Stomach smooth muscle (tissue), 2 donors: Measurements from ENCODE around the gene SLC33A1.
"Not testable (repeated sequence)": the region's sequence is repeated elsewhere in the genome, so short reads cannot be mapped to it uniquely, and the experiment has no call there.

Experiments used
- H3K27ac ChIP-seq: one replicate; pipeline ENCODE4 v1.7.0; 2013; ENCODE audit warnings: mild to moderate bottlenecking, low read length, inconsistent platforms
- H3K27me3 ChIP-seq, 2 donors: one replicate each; pipeline ENCODE4 v1.7.0; 2013; ENCODE audit warnings: low read length in 2 of 2; ENCODE audit not compliant: insufficient read depth in 2 of 2, control insufficient read depth in 1 of 2
- H3K36me3 ChIP-seq, 2 donors: one replicate each; pipeline ENCODE4 v1.7.0; 2013; ENCODE audit warnings: low read length in 2 of 2; ENCODE audit not compliant: control insufficient read depth in 2 of 2, insufficient read depth in 2 of 2
- H3K4me1 ChIP-seq: one replicate; pipeline ENCODE4 v1.7.0; 2013; ENCODE audit warnings: low read length; ENCODE audit not compliant: control insufficient read depth, insufficient read depth
- H3K4me3 ChIP-seq, 2 donors: one replicate each; pipeline ENCODE4 v1.7.0; 2013; ENCODE audit warnings: low read length in 2 of 2
- H3K9ac ChIP-seq, 2 donors: one replicate each; pipeline ENCODE4 v1.7.0; 2013; ENCODE audit warnings: low read length in 2 of 2, mild to moderate bottlenecking in 1 of 2
- H3K9me3 ChIP-seq, 2 donors: one replicate each; pipeline ENCODE4 v1.7.0; 2013; ENCODE audit warnings: low read length in 2 of 2; ENCODE audit not compliant: control insufficient read depth in 2 of 2
- donor health status: healthy.
- donor health status: Pancreatic carcinoma.

Gene SLC33A1

GRCh38 chr3:155876503-155876902 lies 22.3 kb upstream of the SLC33A1 start:
- Histone ChIP-seq H3K4me1 (peaks cover 5% of the 10 kb centered on the region), H3K9me3 (no peaks in the 10 kb centered on the region), H3K27me3 (no peaks in the 10 kb centered on the region), H3K36me3 (no peaks in the 10 kb centered on the region), H3K9ac (no peak overlapping the region), H3K27ac (no peak overlapping the region), H3K4me3 (no peak overlapping the region)

DNA sequence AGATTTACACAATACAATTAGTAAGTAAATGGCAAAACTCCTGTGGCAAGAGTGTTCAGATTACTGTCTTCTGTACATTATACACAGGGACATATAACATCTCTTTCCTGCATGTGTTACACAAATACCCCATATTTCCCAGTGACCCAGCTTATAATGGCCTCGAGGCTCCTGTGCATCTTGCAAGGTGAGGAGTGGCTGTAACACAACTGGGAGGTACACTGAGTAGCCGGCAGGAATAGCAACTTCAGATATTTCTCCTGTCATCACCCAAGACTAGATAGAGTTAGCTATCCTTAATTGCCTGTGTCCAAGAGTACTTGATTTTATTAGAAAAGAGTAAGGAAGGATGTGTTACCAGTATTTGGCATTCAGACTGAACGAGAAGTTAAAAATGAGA lies 21.8 kb upstream of the SLC33A1 start:
- no peak overlapping the region for H3K4me3 ChIP-seq
- no peak overlapping the region for H3K27ac ChIP-seq
- H3K4me1 ChIP-seq, result peaks cover 5% of the 10 kb centered on the region
- no peaks in the 10 kb centered on the region for H3K9me3 ChIP-seq
- no peaks in the 10 kb centered on the region for H3K36me3 ChIP-seq
- no peak overlapping the region for H3K9ac ChIP-seq
- H3K27me3 ChIP-seq, result no peaks in the 10 kb centered on the region

DNA sequence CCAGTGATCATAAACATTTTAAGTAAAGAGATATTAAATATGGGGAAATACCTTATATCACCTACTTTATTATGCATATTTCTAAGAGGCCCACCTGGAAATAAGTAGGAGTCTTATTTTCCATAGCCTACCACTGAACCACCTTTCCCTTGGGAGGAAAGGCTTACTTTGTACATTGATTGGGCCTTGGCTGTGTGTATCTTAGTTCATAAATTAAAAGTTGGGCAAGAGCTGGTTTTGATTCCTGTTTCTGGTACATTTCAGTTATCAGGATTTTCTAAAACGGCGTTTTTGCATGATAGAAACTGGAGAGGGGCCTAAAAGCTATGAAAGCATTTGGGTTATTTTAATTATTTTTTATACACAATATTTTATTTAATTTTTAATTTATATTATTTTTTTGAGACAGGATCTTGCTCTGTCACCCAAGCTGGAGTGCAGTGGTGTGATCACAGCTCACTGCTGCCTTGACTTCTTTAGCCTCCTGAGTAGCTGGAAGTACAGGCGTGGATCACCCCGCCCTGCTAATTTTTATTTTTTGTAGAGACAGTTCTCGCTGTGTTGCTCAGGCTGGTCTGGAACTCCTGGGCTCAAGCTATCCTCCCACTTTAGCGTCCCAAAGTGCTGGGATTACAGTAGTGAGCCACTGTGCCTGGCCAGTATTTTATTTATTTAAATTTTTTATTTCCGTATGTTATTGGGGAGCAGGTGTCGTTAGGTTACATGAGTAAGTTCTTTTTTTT lies 18.8 kb upstream of the SLC33A1 start:
- H3K9ac ChIP-seq, result peak overlapping the region in 1 of 2 donors; percentile 88
- H3K4me1 ChIP-seq, result peaks cover 14% of the 10 kb centered on the region
- no peaks in the 10 kb centered on the region for H3K36me3 ChIP-seq
- H3K27me3 ChIP-seq, result no peaks in the 10 kb centered on the region
- no peaks in the 10 kb centered on the region for H3K9me3 ChIP-seq
- H3K4me3 ChIP-seq, result no peak overlapping the region
- no peak overlapping the region for H3K27ac ChIP-seq

DNA sequence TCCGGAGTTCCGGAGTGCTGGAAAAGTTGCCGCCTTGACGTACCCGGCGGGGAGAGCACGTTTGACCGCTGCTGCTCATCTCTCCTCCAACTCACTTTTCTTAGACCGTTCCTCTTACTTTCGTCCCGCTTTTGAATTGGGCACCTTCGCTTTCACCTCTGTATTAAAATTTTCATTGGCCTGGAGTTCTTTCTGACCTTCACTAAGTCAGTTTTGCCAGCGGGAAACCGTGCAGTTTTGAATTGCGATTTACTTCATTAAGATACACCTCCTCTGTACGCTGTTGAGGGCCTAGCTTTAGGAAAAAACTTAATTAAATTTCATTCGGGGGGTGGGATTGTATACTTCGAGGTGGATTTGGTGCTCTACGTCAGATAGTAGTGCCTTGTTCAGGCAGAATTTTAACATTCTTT lies 17.5 kb upstream of the SLC33A1 start:
- Histone ChIP-seq H3K4me1 (peaks cover 14% of the 10 kb centered on the region), H3K9me3 (no peaks in the 10 kb centered on the region), H3K9ac (peak overlapping the region; percentile 84 to 88), H3K27ac (peak overlapping the region; percentile 90), H3K36me3 (no peaks in the 10 kb centered on the region), H3K4me3 (peak overlapping the region; percentile 85 to 89), H3K27me3 (no peaks in the 10 kb centered on the region)

DNA sequence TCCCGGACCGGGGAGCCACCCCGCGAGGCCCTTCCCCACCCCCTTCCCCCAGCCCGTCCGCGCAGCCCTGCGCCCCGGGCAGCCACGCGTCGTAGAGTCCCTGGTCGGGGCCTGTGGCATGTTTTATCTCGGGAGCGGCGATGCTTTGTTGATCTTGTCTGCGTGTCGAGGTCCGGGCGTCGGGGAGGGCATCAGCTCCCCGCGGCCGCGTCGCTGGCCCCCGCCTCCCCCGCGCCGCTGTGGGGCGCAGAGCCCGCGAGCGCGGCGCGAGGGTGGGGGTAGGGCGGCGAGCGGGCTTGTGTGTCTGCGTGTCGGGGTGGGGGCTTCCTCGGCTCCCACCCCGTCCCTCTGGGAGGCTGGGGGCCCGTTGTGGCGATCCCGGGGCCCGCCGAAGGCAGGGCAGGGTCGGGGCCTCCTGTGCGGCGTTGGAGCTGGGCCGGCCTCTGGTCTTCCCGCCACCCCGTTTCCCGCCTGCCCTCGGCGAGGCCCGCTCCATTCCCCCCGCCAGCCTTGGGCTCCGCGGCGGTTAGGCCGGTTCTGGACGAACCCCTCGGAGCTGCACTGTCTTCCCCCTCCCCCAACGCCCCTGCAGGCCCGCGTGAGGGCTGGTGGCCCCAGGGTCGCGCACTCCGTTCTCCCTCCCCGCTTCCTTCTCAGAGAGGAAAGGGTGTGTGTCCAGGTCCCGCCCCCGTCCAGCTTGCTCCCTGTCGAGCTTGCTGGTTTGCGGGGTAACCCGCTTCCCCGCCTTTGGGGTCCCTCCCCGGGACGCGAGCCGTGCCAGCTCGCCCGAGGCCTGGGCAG lies 16.9 kb upstream of the SLC33A1 start:
- Histone ChIP-seq H3K9me3 (no peaks in the 10 kb centered on the region), H3K4me3 (peak overlapping the region; percentile 85 to 89), H3K4me1 (peaks cover 14% of the 10 kb centered on the region), H3K27me3 (no peaks in the 10 kb centered on the region), H3K36me3 (no peaks in the 10 kb centered on the region), H3K27ac (peak overlapping the region; percentile 90), H3K9ac (peak overlapping the region; percentile 84 to 88)

- H3K36me3 ChIP-seq, result no peaks in the 10 kb centered on the region
- peaks cover 14% of the 10 kb centered on the region for H3K4me1 ChIP-seq
- H3K9ac ChIP-seq, result peak within 1 kb of the TSS; percentile 88 to 93
- H3K4me3 ChIP-seq, result peak within 1 kb of the TSS; percentile 85 to 89
- no peaks in the 10 kb centered on the region for H3K9me3 ChIP-seq
- H3K27ac ChIP-seq, result peak within 1 kb of the TSS; percentile 91
- H3K27me3 ChIP-seq, result no peaks in the 10 kb centered on the region
Measured at GRCh38 chr3:155870133-155870944, 16.1 kb upstream of the SLC33A1 start, which contains the start of gene GMPS. Gene GMPS, plus strand, starts transcription at chr3:155870650. Its CDS starts 221 bp downstream, at chr3:155870871.

DNA sequence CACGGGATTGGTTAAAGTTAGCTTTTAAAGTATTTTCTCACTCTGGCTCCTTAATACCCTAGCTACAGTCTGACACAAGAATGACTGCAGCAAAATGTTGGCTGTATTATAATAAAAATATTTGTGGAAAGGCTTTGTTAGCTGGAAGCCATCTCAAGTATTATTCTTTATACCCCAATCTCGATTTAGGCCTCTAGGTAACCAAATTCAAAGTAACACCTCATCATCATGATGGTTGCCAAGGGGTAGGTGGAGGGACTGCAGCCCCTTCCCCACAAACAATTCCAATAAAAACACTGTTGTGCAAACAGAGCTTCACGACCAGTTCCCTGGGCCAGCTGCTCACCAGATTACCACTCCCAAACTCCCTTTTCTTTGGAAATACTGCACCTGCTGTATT lies 15.5 kb upstream of the SLC33A1 start:
- Histone ChIP-seq H3K27ac (peak overlapping the region; percentile 91), H3K4me1 (peaks cover 14% of the 10 kb centered on the region), H3K9ac (peak overlapping the region; percentile 81 to 93), H3K27me3 (no peaks in the 10 kb centered on the region), H3K4me3 (peak overlapping the region; percentile 75 to 80), H3K9me3 (no peaks in the 10 kb centered on the region), H3K36me3 (no peaks in the 10 kb centered on the region)

DNA sequence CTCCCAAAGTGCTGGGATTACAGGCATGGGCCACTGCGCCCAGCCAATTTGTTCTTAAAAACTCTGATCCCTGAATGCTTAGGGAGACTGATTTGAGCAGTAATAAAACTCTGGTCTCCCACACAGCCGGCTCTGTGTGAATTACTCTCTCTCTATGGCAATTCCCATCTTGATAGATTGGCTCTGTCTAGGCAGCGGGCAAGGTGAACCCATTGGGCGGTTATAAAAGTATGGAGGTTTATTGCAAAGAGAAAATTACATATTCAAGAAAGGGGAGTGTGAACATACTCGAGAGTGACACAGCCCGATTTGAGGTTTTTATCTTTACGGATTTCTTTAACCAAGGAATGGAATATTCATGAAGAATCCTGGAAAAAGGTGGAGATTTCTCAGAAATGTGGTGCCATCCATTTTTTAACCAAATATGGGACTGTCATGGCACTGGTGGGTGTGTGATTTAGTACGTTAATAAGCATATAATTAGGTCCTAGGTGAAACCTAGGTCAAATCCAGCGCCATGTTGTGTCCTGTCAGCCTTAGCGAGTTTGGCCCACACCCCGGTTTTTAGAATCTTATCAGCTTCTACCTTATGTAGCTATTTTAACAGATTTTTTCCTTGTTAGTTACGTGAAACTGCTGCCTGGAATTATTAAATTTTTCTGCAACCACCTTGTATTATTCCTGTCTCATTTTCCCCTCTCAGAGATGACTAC lies 9.0 kb upstream of the SLC33A1 start:
- Histone ChIP-seq H3K27ac (no peak overlapping the region), H3K9ac (no peak overlapping the region), H3K4me1 (no peaks in the 10 kb centered on the region), H3K27me3 (no peaks in the 10 kb centered on the region), H3K36me3 (no peaks in the 10 kb centered on the region), H3K4me3 (no peak overlapping the region), H3K9me3 (no peaks in the 10 kb centered on the region)

DNA sequence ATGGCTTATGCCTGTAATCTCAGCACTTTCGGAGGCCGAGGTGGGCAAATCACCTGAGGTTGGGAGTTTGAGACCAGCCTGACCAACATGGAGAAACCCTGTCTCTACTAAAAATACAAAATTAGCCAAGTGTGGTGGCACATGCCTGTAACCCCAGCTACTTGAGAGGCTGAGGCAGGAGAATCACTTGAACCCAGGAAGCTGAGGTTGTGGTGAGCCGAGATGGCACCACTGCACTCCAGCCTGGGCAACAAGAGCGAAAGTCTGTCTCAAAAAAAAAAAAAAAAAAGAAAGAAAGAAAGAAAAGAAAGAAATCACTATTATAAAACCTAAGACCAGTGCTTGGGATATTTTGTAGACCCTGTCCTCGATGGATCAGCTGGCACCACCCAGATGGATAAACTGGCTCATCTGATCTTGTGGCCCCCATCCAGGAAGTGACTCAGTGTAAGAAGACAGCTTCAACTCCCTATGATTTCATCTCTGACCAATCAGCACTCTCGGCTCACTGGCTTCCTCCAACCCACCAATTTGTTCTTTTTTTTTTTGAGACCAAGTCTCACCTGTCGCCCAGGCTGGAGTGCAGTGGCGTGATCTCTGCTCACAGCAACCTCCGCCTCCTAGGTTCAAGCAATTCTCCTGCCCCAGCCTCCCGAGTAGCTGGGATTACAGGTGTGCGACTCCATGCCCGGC lies 8.2 kb upstream of the SLC33A1 start:
- H3K9ac ChIP-seq, H3K27me3 ChIP-seq, H3K9me3 ChIP-seq, H3K4me1 ChIP-seq, H3K36me3 ChIP-seq, H3K27ac ChIP-seq, H3K4me3 ChIP-seq: not testable (repeated sequence)
